ENCODE measurements around the gene F10. TPM values are rescaled to one million over a fixed set of nuclear protein-coding genes. Genes with fewer than 3 reads are reported as not detected.

Gene F10
- total and polyA plus RNA-seq, 2 experiments from 2014 or later = 0.76 to 1.6 TPM

GRCh38 chr13:113140677-113141600 lies 18.3 kb downstream of the F10 start (continued):
- TF ChIP-seq ZNF462 (CRISPR knock-in tag; IDR thresholded peaks at IDR 0.05) (no peak), JUNB (IDR thresholded peaks at IDR 0.05; ENCODE audit: unreplicated experiment) (no peak), POLR2AphosphoS5 (IDR thresholded peaks at IDR 0.05; ENCODE audit: low read depth) (no peak), ETS1 (IDR thresholded peaks at IDR 0.05) (no peak)

GRCh38 chr13:113141601-113141970 lies 19.0 kb downstream of the F10 start:
- Histone ChIP-seq H3K79me2 (replicated peaks; ENCODE audit: insufficient read depth) (no peaks in the 10 kb centered on the region), H3K36me3 (ENCODE audit: insufficient read depth) (no peaks in the 10 kb centered on the region), H3K4me2 (no peak overlapping the region), H3K9me2 (ENCODE audit: insufficient read depth) (no peaks in the 10 kb centered on the region), H3K27me3 (ENCODE audit: insufficient read depth) (no peaks in the 10 kb centered on the region), H2AFZ (no peak overlapping the region), H3F3A (replicated peaks; ENCODE audit: low read depth) (no peaks in the 10 kb centered on the region), H3K4me1 (ENCODE audit: insufficient read depth) (peaks cover 9% of the 10 kb centered on the region), H4K20me1 (replicated peaks; ENCODE audit: insufficient read depth) (no peaks in the 10 kb centered on the region), H3K27ac (ENCODE audit: low read depth) (no peak overlapping the region), H3K4me3 (no peak overlapping the region)
- Mint-ChIP-seq H3K27ac (no peak overlapping the region), H3K9me3 (no peaks in the 10 kb centered on the region), H3K36me3 (ENCODE audit: low read depth) (no peaks in the 10 kb centered on the region), H3K4me1 (peaks cover 14% of the 10 kb centered on the region), H3K27me3 (ENCODE audit: insufficient read depth, low read depth, poor library complexity) (no peaks in the 10 kb centered on the region), H3K4me3 (no peak overlapping the region)
- DNase-seq (ENCODE audit: low spot score) = no peak
- no peak for ATAC-seq
- no peak for TF ChIP-seq ZNF462 (CRISPR knock-in tag; IDR thresholded peaks at IDR 0.05)
- no peak for TF ChIP-seq ZNF331 (CRISPR knock-in tag; IDR thresholded peaks at IDR 0.05; ENCODE audit: low read depth)
- TF ChIP-seq ZNF114 (CRISPR knock-in tag; IDR thresholded peaks at IDR 0.05) = no peak

Data from GM23338 (cell line).